NT2/D1 (cell line): ENCODE data around the gene TXN2.

Experiments
- SUZ12 ChIP-seq: IDR thresholded peaks from 2 replicates; pipeline ENCODE4 v1.6.1; 2011; ENCODE audit not compliant: insufficient read length, insufficient read depth; ENCODE audit errors: extremely low read depth
- YY1 ChIP-seq: IDR thresholded peaks from 2 replicates; pipeline ENCODE4 v1.6.1; 2011; ENCODE audit not compliant: insufficient read length, insufficient read depth
- ZNF274 ChIP-seq: IDR thresholded peaks from 2 replicates; pipeline ENCODE4 v1.6.1; 2011; ENCODE audit warnings: mild to moderate bottlenecking, low read depth, low read length

DNA sequence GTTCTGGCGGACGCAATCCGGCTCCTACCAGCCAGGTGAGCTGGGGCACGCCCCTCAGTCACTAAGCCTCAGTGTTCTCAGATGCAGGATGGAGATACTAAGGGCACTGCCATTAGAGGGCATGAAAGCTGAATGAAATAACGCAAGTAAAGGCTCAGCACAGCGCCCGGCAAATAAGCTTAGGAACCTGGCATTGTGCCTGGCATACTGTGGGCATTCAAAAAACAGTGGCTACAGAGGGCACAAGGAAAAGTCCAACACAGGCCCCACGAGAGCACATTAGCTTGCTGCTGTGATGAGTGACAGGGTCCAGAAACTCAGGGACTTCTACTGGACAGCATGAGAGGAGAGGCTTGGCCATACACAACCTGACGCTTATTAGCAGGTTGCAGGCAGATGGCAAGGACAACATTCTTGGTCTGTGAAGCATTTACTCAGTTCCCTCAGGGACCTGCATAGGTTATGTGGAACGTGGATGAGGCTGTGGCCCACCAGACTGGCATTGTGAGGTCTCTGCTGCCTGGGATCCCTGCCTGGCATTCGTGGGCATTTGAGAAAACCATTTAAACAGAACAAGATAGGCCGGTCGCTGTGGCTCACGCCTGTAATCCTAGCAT lies 12.2 kb downstream of the TXN2 start:
- TF ChIP-seq YY1 (no peak), SUZ12 (no peak), ZNF274 (no peak)
